Esophagus (tissue), 2 donors: ENCODE results near the gene THADA. TPM values are rescaled to one million over a fixed set of nuclear protein-coding genes. Genes with fewer than 3 reads are reported as not detected.
"Not testable (repeated sequence)": the region's sequence is repeated elsewhere in the genome, so short reads cannot be mapped to it uniquely, and the experiment has no call there.

Source experiments
- H3K27ac ChIP-seq, 2 donors: one replicate each; pipeline ENCODE4 v1.5.1; 2013; ENCODE audit warnings: low read depth in 2 of 2, mild to moderate bottlenecking in 2 of 2, inconsistent platforms in 1 of 2, low read length in 1 of 2, moderate library complexity in 1 of 2
- H3K27me3 ChIP-seq, 2 donors: one replicate each; pipeline ENCODE4 v1.6.1; 2013; ENCODE audit warnings: low read length in 2 of 2, control low read depth in 1 of 2, mild to moderate bottlenecking in 1 of 2; ENCODE audit not compliant: insufficient read depth in 2 of 2, control insufficient read depth in 1 of 2
- H3K36me3 ChIP-seq, 2 donors: one replicate each; pipeline ENCODE4 v1.6.1; 2013; ENCODE audit warnings: low read length in 1 of 2; ENCODE audit not compliant: control insufficient read depth in 2 of 2, insufficient read depth in 2 of 2
- H3K4me1 ChIP-seq, 2 donors: one replicate each; pipeline ENCODE4 v1.6.1; 2013; ENCODE audit warnings: low read length in 1 of 2; ENCODE audit not compliant: control insufficient read depth in 2 of 2, insufficient read depth in 2 of 2
- H3K4me3 ChIP-seq, 2 donors: one replicate each; pipeline ENCODE4 v1.5.1; 2013; ENCODE audit warnings: low read length in 2 of 2, mild to moderate bottlenecking in 2 of 2, low read depth in 1 of 2, moderate library complexity in 1 of 2
- H3K9me3 ChIP-seq, 2 donors: one replicate each; pipeline ENCODE4 v1.6.1; 2013; ENCODE audit warnings: mild to moderate bottlenecking in 2 of 2, low read depth in 1 of 2, low read length in 1 of 2, moderate library complexity in 1 of 2; ENCODE audit not compliant: control insufficient read depth in 2 of 2, insufficient read depth in 1 of 2
- WGBS, 2 donors: extraction: QIAGEN DNeasy Blood & Tissue Kit; methylation state at CpG; one replicate each; pipeline ENCODE4 v1.1.7; 2013; 5-methylcytosine and 5-hydroxymethylcytosine counted together
- polyA plus RNA-seq, 2 donors: library from polyadenylated mRNA; stranded (reverse); fragments of 200-250 nt; gene quantifications; one replicate each; pipeline ENCODE4 v1.2.3, GENCODE V29; 2013
- donor health status: healthy with polysubstance abuse.
- donor health status: Bipolar disorder and iron deficiency.

Gene THADA
- polyA plus RNA-seq, 2 donors = 8.3 to 13.2 TPM

DNA sequence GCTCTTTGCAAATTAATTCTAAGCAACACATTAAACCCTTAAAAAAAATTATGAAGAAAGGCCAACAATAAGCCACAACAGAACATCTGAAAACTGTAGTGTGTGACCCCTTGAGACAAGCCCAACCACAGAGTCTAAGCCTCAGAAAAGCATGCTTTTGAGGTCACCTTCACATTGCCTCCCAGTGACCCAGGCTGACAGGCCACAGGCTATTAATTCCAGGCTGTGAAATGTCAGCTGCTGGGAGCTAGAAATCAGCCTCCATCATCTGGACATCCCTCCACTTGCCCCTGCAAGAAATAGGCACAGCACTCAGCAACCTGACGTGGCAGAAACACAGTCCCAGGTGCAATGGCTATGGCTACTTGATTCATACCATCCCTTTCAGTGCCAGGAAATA, 190.0 kb downstream of the THADA start:
- Histone ChIP-seq H3K27ac (peak overlapping the region in 1 of 2 donors; percentile 55), H3K27me3 (no peaks in the 10 kb centered on the region), H3K4me1 (peaks cover 0 to 5% of the 10 kb centered on the region in 2 donors), H3K9me3 (no peaks in the 10 kb centered on the region), H3K4me3 (no peak overlapping the region), H3K36me3 (no peaks in the 10 kb centered on the region)
- 42 to 47% methylated on average over 1 of the region's 1 CpG for WGBS, 2 donors

DNA sequence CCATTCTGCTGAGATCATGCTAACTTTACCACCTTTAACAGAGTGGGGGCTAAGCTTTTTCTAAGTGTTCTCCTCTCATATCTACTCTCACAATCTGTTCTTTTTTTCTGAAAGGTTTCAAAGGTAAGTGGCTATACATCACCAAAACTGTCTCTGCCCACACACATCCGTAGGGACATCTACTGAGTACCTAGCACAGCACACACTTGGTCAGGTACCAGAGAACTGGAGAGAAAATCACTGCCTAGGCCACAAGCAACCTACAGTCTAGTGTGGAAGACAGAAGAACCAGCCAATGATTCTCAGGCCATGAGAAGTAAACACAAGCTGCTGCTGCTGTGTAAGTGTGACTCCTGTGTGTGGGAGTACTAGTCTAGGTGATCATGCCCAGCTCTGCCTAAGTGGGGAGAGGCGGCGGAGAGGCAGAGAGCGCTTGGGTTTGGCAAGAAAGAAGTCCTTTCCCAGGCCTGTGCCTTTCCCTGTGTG, 193.3 kb downstream of the THADA start:
- Histone ChIP-seq H3K27me3 (no peaks in the 10 kb centered on the region), H3K4me3 (no peak overlapping the region), H3K9me3 (no peaks in the 10 kb centered on the region), H3K27ac (peak overlapping the region; percentile 39 to 78), H3K4me1 (peaks cover 0 to 5% of the 10 kb centered on the region in 2 donors), H3K36me3 (no peaks in the 10 kb centered on the region)
- WGBS, 2 donors = 51 to 57% methylated on average over 4 of the region's 4 CpGs

DNA sequence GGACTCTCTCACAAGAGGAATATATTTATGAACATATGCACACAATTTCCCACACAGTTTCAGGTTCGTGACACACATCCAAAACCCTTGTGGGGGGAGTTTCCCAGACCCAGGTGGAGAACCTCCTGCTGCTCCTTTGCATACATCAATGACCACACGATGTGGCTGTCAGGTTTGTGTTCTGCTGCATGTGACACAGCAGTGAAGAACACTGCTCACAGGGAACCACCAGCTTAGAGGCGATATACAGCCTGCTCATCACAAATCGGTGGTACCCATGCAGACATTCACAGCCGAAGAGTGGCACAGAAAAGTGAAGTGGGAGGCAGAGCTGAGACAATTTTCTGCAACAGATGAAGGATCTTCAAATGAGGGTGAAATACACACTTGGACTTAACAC, 193.8 kb downstream of the THADA start:
- Histone ChIP-seq H3K36me3 (no peaks in the 10 kb centered on the region), H3K4me3 (no peak overlapping the region), H3K27me3 (no peaks in the 10 kb centered on the region), H3K9me3 (no peaks in the 10 kb centered on the region), H3K27ac (peak overlapping the region; percentile 39 to 65), H3K4me1 (peaks cover 0 to 5% of the 10 kb centered on the region in 2 donors)
- 56 to 80% methylated on average over 5 of the region's 5 CpGs for WGBS, 2 donors

DNA sequence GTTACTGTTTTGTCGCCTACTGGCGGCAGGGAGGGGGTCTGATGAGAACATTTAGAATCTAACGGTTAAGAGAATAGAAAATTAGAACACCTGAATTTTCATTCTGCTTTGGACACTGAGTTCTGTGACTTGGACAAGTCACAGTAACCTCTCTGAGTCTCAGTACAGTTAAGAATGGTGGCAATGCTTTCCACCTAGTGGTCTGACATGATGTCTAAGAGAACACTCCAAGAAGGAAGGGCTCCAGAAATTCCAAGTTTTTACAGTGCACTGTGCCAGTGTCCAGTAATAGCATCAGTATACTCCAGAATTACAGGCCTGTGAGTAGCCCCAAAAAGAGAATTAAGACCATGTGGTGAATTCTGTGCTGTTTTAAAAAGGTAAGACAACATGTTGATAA, 195.3 kb downstream of the THADA start:
- peak overlapping the region in 1 of 2 donors; percentile 21 for H3K27ac ChIP-seq
- no peak overlapping the region for H3K4me3 ChIP-seq
- no peaks in the 10 kb centered on the region for H3K27me3 ChIP-seq
- no peaks in the 10 kb centered on the region for H3K36me3 ChIP-seq
- 88 to 93% methylated on average over 3 of the region's 3 CpGs for WGBS, 2 donors
- no peaks in the 10 kb centered on the region for H3K9me3 ChIP-seq
- H3K4me1 ChIP-seq = peaks cover 0 to 2% of the 10 kb centered on the region in 2 donors

DNA sequence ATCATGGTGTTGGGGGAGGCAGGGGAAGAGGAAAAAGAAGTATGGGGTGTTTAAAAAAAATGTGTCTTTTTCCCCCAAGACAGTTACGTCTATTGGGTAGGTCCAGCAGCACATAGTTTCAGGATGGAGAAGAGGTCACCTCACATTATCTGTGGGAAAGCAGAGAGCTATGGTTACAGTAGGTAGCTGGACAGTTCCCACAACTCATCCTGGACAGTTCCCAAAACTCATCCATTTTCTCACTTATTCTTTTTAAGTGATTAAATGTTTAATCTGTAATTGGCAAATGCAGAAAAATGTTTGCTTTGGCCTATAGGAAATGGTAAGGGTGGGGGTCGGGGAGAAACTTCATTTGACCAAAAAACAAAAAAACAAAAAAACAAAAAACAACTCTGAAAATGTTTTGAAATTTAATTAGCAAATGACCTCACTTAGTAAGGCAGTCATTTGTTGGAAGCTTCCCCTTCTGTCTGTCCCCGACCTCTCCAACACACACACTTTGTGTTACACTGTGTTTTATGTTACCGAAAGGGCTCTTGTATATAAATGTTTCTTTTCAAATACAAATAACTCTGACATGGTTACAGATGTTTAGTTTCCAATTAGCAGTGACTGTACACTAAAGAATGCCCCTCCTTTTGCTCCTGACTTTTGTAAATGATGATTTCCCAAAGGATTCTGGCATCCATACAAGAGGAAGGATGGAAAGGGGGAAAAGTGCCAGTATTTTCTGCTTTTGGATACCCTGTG, 196.1 kb downstream of the THADA start:
- no peaks in the 10 kb centered on the region for H3K9me3 ChIP-seq
- H3K4me1 ChIP-seq = peaks cover 0 to 2% of the 10 kb centered on the region in 2 donors
- H3K4me3 ChIP-seq = no peak overlapping the region
- H3K36me3 ChIP-seq = no peaks in the 10 kb centered on the region
- peak overlapping the region in 1 of 2 donors; percentile 58 for H3K27ac ChIP-seq
- no peaks in the 10 kb centered on the region for H3K27me3 ChIP-seq
- 40 to 49% methylated on average over 4 of the region's 4 CpGs for WGBS, 2 donors

DNA sequence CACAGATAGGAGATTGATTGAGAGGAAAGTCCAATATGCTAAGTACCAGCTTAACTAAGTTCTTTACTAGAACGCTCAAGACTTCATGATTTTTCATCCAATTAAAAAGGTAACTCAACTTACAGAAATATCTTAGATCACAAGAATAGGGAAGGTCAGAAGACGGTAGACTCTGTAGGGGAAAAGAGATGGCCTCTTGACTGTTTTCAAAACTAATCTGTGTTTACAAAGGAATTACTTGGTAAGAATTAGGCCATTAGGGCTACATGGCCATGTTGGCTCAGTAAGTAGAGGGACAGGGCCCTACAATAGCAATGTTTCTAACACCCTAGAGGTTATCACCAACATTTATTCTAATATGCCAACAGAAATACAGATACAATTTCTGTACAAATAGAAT, 196.7 kb downstream of the THADA start:
- H3K27me3 ChIP-seq = no peaks in the 10 kb centered on the region
- H3K9me3 ChIP-seq = no peaks in the 10 kb centered on the region
- peak overlapping the region in 1 of 2 donors; percentile 58 for H3K27ac ChIP-seq
- H3K4me3 ChIP-seq = no peak overlapping the region
- peaks cover 0 to 2% of the 10 kb centered on the region in 2 donors for H3K4me1 ChIP-seq
- H3K36me3 ChIP-seq = no peaks in the 10 kb centered on the region
- 79 to 83% methylated on average over 2 of the region's 2 CpGs for WGBS, 2 donors

DNA sequence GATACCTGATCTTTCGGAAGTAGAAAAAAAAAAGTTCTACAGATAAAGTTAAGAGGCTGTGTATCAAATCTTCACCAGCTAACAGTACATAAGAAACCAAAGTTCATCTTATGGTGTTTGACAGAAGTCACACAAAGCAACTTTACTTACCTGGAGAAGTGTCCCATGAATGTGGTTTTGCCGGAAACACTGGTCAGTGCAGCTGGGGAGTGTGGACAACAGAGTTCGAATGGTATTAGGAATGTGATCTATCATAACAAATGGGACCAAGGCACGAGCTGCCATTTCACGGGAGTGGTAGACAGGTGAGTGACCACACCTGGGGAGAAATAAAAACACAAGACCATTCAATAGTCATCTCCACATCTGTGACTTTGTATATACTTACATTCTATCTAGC, 198.0 kb downstream of the THADA start:
- peaks cover 0 to 2% of the 10 kb centered on the region in 2 donors for H3K4me1 ChIP-seq

DNA sequence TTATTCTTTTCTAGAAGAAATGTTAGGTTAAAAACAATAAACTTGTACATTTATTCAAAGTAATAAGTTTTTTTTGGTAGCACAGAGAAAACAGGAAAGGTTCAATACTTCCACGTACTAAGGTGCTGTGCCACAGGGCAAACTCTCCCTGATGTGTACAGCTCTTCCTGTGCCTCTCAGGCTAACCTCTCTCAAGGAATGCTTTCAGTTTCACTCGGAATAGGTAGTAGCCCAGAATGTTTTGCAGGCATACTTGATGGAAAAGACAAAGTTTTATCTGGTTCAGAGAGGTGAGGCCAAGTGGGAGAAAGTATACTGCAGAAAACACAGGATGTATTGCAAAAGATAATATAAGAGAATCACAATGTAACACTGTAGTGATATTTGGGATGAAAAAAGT, 198.4 kb downstream of the THADA start:
- no peak overlapping the region for H3K4me3 ChIP-seq
- peaks cover 0 to 2% of the 10 kb centered on the region in 2 donors for H3K4me1 ChIP-seq
- no peaks in the 10 kb centered on the region for H3K9me3 ChIP-seq
- WGBS, 2 donors = 42 to 50% methylated on average over 2 of the region's 2 CpGs
- no peaks in the 10 kb centered on the region for H3K36me3 ChIP-seq
- no peaks in the 10 kb centered on the region for H3K27me3 ChIP-seq
- H3K27ac ChIP-seq = no peak overlapping the region

More for the DNA sequence above, 198.0 kb downstream of the THADA start:
- Histone ChIP-seq H3K27me3 (no peaks in the 10 kb centered on the region), H3K9me3 (no peaks in the 10 kb centered on the region), H3K36me3 (no peaks in the 10 kb centered on the region), H3K27ac (peak overlapping the region in 1 of 2 donors; percentile 41), H3K4me3 (no peak overlapping the region)
- WGBS, 2 donors = 89 to 90% methylated on average over 5 of the region's 5 CpGs

DNA sequence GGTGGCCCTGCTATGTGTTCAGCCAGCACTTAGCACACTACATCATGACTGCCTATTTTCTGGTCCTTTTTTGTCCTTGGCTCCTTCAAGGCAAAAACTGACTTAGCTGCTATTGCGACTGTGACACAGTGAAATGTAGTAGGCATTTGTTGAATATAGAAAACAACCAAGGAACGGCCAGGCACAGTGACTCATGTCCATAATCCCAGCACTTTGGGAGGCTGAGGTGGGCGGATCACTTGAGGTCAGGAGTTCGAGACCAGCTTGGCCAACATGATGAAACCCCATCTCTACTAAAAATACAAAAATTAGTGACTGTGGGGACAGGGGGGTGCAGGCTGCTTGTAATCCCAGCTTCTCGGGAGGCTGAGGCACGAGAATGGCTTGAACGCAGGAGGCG, 199.5 kb downstream of the THADA start:
- not testable (repeated sequence) for H3K27me3 ChIP-seq, H3K9me3 ChIP-seq, H3K4me1 ChIP-seq, H3K27ac ChIP-seq, H3K36me3 ChIP-seq, H3K4me3 ChIP-seq
- WGBS, 2 donors = 80 to 88% methylated on average over 8 of the region's 8 CpGs

DNA sequence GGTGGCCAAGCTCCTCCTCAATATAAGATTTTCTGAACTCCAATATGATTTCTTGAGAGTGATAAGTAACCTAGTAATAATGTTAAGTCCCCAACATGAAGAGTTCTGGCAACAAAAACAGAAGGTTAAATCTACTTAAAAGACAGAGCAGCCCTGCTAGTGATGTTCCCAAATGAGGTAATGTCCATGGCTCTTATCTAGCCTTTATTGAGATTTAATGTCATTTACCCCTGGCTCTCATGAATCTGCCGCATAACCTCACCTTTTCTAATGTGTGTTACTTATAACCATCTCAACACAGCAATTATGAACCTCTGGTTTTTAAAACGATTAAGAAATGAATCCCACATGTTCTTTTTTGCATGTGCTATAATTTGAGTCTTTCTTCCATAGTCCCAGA, 201.9 kb downstream of the THADA start:
- Histone ChIP-seq H3K4me1 (peaks cover 0 to 2% of the 10 kb centered on the region in 2 donors), H3K4me3 (no peak overlapping the region), H3K36me3 (no peaks in the 10 kb centered on the region), H3K27me3 (no peaks in the 10 kb centered on the region), H3K27ac (no peak overlapping the region), H3K9me3 (no peaks in the 10 kb centered on the region)
- WGBS, 2 donors = 88 to 90% methylated on average over 2 of the region's 2 CpGs
